Uterus (tissue), 4 donors: ENCODE measurements around the gene C1QL1. TPM values are rescaled to one million over a fixed set of nuclear protein-coding genes. Genes with fewer than 3 reads are reported as not detected.
A peak's percentile ranks its signal among the peaks of the same experiment; 100 is the strongest.

ENCODE experiments used
- DNase-seq, 2 donors: peaks; one replicate each; pipeline ENCODE4 v3.0.0-alpha.2; 2019 to 2020
- H3K27ac ChIP-seq, 2 donors: fragments of 200-600 bp; sonication (generic); 1 replicate in 1 of 2; 2 replicates in 1 of 2; pipeline ENCODE4 v1.5.1; 2016 to 2018
- H3K27me3 ChIP-seq, 2 donors: fragments of 200-600 bp; sonication (generic); one replicate each; pipeline ENCODE4 v1.5.1; 2018 to 2019; ENCODE audit warnings: control low read depth in 1 of 2
- H3K36me3 ChIP-seq, 2 donors: fragments of 200-600 bp; sonication (generic); one replicate each; pipeline ENCODE4 v1.5.1; 2019; ENCODE audit warnings: control low read depth in 1 of 2
- H3K4me1 ChIP-seq, 2 donors: fragments of 200-600 bp; sonication (generic); one replicate each; pipeline ENCODE4 v1.5.1; 2018 to 2019; ENCODE audit warnings: control low read depth in 1 of 2
- H3K4me3 ChIP-seq, 2 donors: fragments of 200-600 bp; sonication (generic); 1 replicate in 1 of 2; 2 replicates in 1 of 2; pipeline ENCODE4 v1.5.1; 2018 to 2019; ENCODE audit warnings: mild to moderate bottlenecking in 1 of 2
- H3K9me3 ChIP-seq, 2 donors: fragments of 200-600 bp; sonication (generic); one replicate each; pipeline ENCODE4 v1.5.1; 2019; ENCODE audit warnings: control low read depth in 1 of 2
- POLR2A ChIP-seq, 2 donors: fragments of 450-650 bp; IDR thresholded peaks; one replicate each; pipeline ENCODE4 v1.6.1; 2016; ENCODE audit warnings: antibody characterized with exemption in 2 of 2, mild to moderate bottlenecking in 1 of 2, moderate library complexity in 1 of 2
- intact Hi-C: fragments of 100-400 bp; cut with DNase I; formaldehyde crosslinking; loops from one replicate; pipeline ENCODE4 v1.15.1; 2023; ENCODE audit warnings: low total_unique reads
- total RNA-seq, 4 donors: library from RNA; depleted of rRNA in 3 of 4; stranded (reverse); fragments of >200 nt in 3 of 4; gene quantifications; one replicate each; pipeline versions ENCODE4 v1.1.0 to v1.2.4, GENCODE V29; 2014 to 2023
- TF ChIP-seq, protein P1 (sequence below), 4 experiments: fragments of 200-600 bp in 2 of 4; fragments of 450-650 bp in 2 of 4; sonication (generic) in 2 of 4; IDR thresholded peaks; one replicate each; pipeline ENCODE4 v1.5.1; 2016 to 2019; ENCODE audit warnings: antibody characterized with exemption in 4 of 4, mild to moderate bottlenecking in 2 of 4, moderate library complexity in 1 of 4
- donor health status: DM: yes; HTN: yes; CAD: no.

Gene C1QL1
- total RNA-seq, 4 donors from 2014 or later = 0.51 to 20.3 (median 3.3) TPM; not detected in 1

DNA sequence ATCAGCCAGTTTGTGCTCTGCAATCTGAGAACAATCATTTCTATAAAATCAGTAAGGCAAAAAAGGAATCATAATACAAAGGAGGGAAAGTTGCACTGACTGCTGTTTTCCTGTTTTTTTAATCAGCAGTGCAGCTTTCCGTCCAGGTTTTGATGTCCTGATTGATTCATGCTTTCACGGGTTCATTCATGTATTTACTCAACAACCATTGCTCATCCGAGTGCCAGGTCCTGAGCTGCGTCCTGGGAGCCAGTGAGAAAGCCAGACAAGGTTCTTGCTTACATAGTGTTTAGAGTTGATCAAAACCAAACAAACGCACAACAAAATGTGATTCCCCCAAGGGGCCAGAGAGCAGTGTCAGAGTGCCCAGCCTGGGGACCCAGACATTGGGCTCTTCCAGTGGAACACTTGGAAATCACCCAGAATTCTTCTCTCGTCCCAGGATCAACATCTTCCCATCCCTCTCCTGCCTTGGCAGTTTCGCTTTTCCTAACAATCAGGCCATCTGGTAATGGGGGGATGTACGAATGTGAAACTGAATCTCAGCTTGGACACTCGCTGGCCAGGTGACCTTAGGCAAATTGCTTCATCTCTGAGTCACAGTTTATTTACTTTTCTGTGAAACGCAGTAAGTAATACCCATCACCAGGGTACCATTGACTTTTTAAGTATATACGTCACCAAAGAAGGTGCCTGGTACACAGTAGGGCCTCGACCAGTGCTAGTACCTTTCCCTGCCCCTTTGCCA is 13.3 kb upstream of the C1QL1 start:
- no peak overlapping the region for H3K27ac ChIP-seq
- intact Hi-C loops = loop anchor here (10.0 kb wide), 1 partner anchor 63 kb away; no protein-coding TSS in a partner anchor
- no peak overlapping the region for H3K4me3 ChIP-seq
- DNase-seq = no peak
- no peaks in the 10 kb centered on the region for H3K36me3 ChIP-seq
- TF ChIP-seq, protein P1, sequence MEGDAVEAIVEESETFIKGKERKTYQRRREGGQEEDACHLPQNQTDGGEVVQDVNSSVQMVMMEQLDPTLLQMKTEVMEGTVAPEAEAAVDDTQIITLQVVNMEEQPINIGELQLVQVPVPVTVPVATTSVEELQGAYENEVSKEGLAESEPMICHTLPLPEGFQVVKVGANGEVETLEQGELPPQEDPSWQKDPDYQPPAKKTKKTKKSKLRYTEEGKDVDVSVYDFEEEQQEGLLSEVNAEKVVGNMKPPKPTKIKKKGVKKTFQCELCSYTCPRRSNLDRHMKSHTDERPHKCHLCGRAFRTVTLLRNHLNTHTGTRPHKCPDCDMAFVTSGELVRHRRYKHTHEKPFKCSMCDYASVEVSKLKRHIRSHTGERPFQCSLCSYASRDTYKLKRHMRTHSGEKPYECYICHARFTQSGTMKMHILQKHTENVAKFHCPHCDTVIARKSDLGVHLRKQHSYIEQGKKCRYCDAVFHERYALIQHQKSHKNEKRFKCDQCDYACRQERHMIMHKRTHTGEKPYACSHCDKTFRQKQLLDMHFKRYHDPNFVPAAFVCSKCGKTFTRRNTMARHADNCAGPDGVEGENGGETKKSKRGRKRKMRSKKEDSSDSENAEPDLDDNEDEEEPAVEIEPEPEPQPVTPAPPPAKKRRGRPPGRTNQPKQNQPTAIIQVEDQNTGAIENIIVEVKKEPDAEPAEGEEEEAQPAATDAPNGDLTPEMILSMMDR (IDR thresholded peaks at IDR 0.05) = no peak
- no peak for TF ChIP-seq POLR2A (IDR thresholded peaks at IDR 0.05)
- no peaks in the 10 kb centered on the region for H3K27me3 ChIP-seq
- peaks cover 0 to 9% of the 10 kb centered on the region in 2 donors for H3K4me1 ChIP-seq
- no peaks in the 10 kb centered on the region for H3K9me3 ChIP-seq

DNA sequence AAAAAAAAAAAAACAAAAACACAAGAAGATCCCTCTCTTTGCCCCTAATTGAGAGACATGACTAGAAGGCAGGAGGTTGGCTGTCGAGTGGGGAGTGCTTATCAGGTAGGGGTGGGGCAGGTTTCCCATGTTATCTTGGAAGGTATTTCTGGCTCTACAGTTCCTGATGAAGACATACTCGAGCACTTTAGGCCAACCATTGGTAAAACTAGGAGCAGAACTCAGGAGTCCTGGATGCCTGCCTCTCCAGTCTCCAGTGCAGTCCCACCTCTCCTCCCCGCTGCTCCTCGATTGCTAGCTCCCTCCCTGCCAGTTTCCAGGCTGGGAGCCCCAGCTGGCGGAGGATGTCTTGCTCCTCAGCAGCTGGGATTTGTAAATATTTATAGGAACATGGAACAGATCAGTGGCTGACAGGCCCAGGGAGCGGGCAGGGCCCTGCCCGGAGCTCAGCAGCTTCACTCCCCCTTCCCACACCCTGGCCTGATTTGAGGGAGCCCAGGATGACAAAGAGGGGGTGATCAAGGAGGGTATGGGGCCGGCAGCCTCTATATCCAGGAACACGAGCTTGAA is 11.4 kb upstream of the C1QL1 start:
- Histone ChIP-seq H3K36me3 (no peaks in the 10 kb centered on the region), H3K9me3 (no peaks in the 10 kb centered on the region), H3K4me3 (no peak overlapping the region), H3K4me1 (peaks cover 0 to 9% of the 10 kb centered on the region in 2 donors), H3K27ac (peak overlapping the region in 1 of 2 donors; percentile 22), H3K27me3 (no peaks in the 10 kb centered on the region)
- DNase-seq = peak in 1 of 2 donors; percentile 44
- no peak for TF ChIP-seq POLR2A (IDR thresholded peaks at IDR 0.05)
- TF ChIP-seq, protein P1 (IDR thresholded peaks at IDR 0.05) = no peak
- intact Hi-C loops = no loop called here

DNA sequence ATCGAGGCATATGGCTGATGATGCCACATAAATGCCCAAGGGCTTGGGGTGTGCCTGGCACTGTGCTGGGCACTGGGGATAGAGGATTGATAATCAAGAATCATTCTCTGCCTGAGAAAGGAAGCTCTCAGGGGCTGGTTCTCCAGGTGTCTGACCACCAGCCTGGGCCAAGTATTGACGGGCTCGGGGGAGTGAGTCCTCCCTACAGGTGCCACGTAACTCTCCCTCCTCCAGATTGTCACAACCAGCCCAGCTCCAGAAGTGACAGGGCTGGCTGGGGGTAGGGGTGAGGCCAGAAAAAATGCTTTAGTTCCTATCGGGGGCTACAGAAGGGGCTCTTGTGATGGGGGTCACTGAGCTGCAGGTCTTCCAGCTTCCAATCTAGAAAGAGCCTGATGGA is 10.7 kb upstream of the C1QL1 start:
- no peaks in the 10 kb centered on the region for H3K27me3 ChIP-seq
- TF ChIP-seq POLR2A (IDR thresholded peaks at IDR 0.05) = no peak
- TF ChIP-seq, protein P1 (IDR thresholded peaks at IDR 0.05) = no peak
- no peak overlapping the region for H3K4me3 ChIP-seq
- no peaks in the 10 kb centered on the region for H3K36me3 ChIP-seq
- no peaks in the 10 kb centered on the region for H3K9me3 ChIP-seq
- H3K27ac ChIP-seq = peak overlapping the region in 1 of 2 donors; percentile 22
- intact Hi-C loops = no loop called here
- peaks cover 0 to 9% of the 10 kb centered on the region in 2 donors for H3K4me1 ChIP-seq
- no peak for DNase-seq

DNA sequence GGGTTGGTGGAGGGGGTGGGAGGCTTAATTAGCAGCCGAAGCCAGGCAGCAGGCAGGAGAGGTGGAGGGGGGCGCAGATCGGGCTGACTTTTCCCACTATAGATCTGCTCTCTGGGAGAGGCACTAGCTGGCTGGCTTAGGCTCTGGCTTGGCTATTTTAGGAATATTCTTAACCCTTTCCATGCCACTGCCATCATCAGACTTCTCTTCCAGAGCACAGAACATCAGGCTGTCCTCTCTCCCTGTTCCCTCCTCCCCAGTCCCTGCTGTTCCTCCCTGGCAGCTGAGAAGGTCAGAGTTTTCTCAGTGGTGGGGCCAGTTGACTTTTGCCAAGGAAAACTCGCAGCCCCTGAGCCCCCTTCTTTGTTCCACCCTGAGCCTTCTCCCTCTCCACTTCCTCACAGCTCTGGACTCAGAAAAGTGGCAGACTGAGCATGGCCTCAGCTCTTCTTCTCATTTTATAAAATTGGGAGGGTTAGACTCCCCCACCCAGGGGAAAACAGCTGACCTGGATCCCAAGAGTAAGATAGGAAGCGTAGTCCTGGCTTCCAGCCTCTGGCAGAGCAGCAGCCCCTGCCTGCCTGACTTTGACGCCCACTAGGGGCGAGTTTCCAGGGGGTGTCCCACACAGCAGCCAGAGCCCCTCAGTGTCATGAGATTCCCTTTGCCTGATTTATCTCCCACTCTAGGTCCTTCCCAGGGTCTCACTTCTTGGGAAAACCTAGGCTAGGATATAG is 9.9 kb upstream of the C1QL1 start:
- peaks cover 0 to 9% of the 10 kb centered on the region in 2 donors for H3K4me1 ChIP-seq
- H3K36me3 ChIP-seq = no peaks in the 10 kb centered on the region
- H3K27me3 ChIP-seq = no peaks in the 10 kb centered on the region
- no peaks in the 10 kb centered on the region for H3K9me3 ChIP-seq
- no peak for TF ChIP-seq POLR2A (IDR thresholded peaks at IDR 0.05)
- TF ChIP-seq, protein P1 (IDR thresholded peaks at IDR 0.05) = no peak
- H3K4me3 ChIP-seq = no peak overlapping the region
- intact Hi-C loops = no loop called here
- peak overlapping the region in 1 of 2 donors; percentile 24 for H3K27ac ChIP-seq
- DNase-seq = no peak

DNA sequence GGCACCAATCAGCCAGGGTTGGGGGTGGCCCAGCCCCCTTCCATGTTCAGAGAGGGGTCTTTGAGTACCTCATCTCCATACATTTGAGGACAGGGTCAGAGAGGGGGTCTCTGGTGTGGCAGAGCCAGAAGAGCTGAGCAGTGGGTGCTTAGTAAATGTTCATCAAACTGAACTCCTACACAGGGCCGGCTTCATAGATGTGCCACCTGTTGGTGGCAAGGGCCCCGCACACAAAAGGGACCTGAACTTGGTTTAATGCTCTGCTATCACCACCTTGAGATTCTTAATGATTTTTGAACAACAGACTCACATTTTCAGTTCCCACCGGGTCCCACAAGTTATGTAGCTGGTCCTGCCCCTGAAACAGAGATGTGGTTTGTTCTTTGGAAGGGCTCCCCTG is 9.0 kb upstream of the C1QL1 start:
- DNase-seq = no peak
- Histone ChIP-seq H3K27me3 (no peaks in the 10 kb centered on the region), H3K36me3 (no peaks in the 10 kb centered on the region), H3K27ac (no peak overlapping the region), H3K4me3 (no peak overlapping the region), H3K4me1 (peaks cover 0 to 9% of the 10 kb centered on the region in 2 donors), H3K9me3 (no peaks in the 10 kb centered on the region)
- intact Hi-C loops = no loop called here
- TF ChIP-seq, protein P1 (IDR thresholded peaks at IDR 0.05) = no peak
- TF ChIP-seq POLR2A (IDR thresholded peaks at IDR 0.05) = no peak
